GM19351 (cell line): ENCODE results near the gene KHDC4.

Experiments
- ATAC-seq: cut with Tn5 transposase; IDR thresholded peaks from one replicate; pipeline ENCODE4 v1.9.1; 2021; ENCODE audit warnings: mild to moderate bottlenecking, moderate library complexity; ENCODE audit not compliant: unreplicated experiment

KHDC4 gene

DNA sequence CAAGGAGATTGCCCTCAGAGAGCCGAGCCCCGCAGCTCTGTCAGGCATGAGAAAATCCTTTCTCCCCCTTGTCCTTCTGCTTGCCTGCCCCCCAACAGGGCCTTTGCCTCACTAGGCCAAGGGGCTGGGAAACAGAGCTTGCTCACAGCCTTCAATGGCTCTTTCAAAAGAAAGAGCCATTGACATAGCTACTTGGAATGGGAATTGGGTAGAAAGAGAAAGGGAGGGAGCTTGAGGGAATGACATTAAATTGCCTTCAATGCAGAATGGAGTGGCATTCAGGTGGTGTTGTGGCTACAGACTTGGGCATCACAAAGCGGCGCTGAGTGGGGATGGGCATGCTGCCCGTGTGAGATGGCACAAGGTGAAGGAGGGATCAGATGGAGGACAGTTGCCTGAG lies 61.7 kb downstream of the KHDC4 start:
- no peak for ATAC-seq

DNA sequence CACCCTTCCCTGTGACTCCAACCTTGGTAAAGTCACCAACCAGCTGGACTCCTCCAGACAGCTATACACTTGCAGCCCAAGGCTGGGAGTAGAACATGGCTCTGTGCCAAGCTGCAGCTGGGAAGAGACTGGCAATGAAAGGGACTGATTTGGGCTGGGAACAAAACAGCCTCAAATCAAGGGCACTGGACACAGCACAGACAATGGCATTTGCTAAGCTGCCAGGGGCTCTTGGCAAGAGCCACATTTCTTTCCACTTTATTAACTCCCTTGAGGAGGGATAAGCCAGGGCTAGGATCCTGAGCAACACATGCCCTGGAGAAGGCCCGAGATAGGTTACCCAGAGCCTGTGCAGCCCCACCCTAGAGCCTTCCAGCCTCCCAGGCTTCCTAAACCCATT lies 62.8 kb downstream of the KHDC4 start:
- no peak for ATAC-seq

DNA sequence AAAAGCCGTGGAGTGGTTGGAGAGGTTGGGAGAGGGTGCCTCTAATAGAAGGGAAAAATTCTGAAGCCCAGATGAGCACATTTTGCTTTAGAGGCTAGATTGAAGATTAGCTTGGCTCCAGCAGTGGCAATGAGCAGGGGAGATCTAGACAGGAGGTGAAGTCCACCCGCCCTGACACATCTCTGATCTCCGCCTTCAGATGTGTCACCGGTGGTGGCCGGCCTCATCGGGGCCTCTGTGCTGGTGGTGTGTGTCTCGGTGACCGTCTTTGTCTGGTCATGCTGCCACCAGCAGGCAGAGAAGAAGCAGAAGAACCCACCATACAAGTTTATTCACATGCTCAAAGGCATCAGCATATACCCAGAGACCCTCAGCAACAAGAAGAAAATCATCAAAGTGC lies 66.4 kb downstream of the KHDC4 start:
- no peak for ATAC-seq

DNA sequence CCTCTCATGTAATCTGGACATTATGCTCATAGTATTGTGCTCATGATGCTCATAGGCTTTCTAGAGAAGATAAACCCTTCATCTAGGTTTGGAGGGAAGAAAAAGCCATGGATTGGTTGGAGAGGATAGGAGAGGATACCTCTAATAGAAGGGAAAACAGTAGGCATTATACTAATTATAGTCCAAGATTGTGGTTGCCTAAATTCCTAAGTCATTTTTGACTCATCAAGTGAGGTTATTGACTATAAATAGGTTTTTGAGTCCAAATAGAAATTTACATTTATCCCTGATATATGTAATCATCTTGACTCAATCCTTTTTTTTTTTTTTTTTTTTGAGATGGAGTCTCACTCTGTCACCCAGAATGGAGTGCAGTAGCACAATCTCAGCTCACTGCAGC lies 69.8 kb downstream of the KHDC4 start:
- ATAC-seq = no peak
